GM21515 (cell line): Measurements from ENCODE around the gene ADAD1.

Experiments
- ATAC-seq: cut with Tn5 transposase; IDR thresholded peaks from one replicate; pipeline ENCODE4 v1.9.1; 2021; ENCODE audit not compliant: unreplicated experiment

The ADAD1 gene

DNA sequence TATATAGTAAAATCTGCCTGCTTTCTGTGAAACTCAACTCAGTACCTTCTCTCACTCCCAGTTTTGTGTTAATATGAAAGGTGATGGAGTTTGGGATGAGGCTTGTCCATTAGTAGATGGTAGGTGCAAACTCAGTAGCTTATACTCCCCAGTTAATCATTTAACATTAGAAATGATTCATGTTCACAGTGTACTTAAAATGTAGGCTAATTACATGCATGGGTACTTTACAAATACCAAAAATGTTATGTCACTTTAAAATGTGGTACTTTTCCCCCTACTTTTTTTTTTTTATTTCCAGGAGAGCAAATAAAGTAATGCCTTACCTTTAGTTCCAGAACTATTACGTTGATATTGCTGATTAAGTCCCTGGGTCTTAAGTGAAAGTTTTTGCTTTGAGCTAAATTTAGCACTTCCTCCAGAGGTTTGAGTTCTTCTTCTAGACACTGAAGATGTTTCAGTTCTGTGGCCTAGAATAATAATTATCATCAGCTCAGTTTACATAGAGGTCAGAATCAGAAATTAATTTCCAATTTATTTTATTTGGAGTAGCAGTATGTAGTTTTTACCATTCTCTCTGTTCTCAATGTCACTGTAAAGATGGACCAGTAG is 74.7 kb downstream of the ADAD1 start:
- ATAC-seq = no peak

DNA sequence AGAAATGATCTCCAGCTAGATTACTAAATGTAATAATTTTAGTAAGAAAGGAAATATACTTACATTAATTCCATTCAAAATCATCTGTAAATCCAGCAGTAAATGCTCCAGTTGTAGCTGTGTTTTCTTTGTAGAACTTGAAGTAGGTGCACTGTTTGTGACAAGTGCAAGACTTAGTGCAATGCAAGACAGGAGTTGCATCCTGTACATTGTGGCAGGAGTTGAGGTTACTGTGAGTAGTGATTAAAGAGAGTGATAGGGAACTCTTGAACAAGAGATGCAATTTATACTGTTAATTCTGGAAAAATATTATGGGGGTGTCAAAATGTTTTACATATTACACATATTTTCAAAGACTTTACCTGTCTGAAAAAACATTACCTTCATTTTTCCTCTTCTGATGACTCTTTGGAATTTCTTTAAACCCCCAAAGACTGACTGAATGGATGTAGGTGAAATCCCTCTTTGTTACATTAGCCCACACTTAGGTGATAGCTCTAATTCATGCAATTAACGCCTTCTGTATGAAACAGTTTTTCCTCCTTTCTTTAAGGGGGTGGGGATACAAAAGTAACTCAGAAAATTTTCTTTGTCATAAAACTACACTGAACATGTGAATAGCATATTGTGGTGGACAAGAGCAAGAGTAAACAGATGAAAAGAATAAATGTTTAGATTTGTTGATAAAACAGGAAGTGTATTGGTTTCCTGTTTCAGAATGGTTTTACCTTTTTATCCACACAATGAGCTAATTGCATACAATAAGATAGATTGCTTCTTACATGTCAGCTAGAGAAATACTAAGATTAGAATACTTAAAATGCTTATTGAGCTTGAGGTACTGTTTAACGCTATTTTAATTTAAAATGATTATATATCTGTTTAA is 77.7 kb downstream of the ADAD1 start, which contains the start of gene IL2:
Gene IL2 (minus strand): TSS at position 495 of the 886 bp plus-strand sequence. CDS start 285 bp downstream, at position 210.
- no peak for ATAC-seq

DNA sequence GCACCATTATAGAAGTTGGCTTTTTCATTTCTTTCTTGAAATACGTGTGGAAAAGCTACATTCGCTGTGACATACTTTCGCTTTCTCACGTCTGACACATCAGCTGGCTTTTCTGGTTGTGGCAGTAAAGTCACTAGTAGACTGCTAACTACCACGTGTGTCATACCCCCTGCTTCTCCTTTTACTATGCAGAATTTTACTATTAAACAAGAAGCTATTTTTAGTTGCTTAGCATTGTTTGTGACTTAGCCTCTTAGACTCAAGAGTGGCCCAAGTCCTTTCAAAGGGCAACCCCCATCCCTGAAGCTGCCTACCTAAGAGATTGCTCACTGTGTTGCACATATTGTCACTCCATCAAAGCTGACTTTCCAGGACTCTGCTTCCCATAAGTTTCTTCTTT is 79.8 kb downstream of the ADAD1 start:
- no peak for ATAC-seq

DNA sequence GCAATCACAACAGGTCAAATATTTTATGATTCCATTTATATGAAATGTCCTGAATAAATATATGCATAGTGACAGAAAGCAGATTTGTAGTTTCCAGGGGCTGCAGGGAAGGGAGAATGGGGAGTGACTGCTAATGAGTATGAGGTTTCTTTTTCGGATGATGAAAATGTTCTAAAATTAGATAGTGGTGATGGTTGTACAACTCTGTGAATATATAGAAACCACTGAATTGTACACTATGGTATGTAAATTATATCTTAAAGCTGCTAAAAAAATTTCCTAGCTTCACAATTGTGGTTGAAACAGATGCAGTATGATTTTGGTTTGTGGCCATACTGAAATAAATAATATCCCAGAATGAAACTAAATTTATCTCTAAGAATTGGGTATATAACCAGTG is 90.6 kb downstream of the ADAD1 start:
- no peak for ATAC-seq

DNA sequence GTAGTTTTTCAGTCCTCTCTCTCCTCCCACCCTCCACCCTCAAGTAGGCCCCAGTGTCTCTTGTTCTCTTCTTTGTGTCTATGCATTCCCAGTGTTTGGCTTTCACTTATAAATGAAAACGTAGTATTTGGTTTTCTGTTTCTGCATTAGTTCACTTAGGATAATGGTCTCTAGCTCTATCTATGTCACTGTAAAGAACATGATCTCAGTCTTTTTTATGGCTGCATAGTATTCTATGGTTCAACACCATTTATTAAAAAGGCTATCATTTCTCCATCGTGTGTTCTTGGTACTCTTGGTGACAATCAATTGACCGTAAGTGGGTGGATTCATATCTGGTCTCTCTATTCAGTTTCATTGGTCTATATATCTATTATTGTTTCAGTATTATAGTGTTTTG is 96.4 kb downstream of the ADAD1 start:
- no peak for ATAC-seq

DNA sequence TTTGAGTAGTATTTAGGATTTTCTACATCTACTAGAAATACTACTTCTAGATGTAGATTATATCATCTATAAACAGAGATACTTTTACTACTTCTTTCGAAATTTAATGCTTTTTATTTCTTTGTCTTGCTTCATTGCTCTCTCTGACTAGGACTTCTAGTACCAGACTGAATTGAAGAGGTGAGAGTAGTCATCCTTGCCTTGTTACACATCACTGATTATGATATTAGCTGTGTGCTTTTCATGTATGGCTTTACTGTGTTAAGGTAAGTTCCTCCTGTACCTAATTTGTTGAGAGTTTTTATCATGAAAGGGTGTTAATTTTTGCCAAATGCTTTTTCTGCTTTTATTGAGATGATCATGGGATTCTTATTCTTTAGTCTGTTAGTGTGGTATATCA is 97.3 kb downstream of the ADAD1 start:
- no peak for ATAC-seq

DNA sequence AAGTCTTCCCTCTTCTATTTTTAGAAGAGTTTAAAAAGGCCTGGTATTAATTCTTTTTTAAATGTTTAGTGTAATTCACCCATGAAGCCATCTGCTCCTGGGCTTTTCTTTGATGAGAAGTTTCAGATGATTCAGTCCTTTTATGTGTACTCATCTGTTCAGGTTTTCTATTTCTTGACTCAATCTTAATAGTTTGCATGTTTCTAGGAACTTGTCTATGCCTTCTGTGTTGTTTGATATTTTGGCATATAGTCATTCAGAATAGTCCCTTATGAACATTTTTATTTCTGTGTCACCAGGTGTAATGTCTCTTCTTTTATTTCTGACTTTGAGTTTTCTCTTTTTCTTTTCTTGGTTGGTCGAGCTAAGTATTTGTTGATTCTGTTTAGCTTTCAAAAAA is 97.9 kb downstream of the ADAD1 start:
- ATAC-seq = no peak
